Endodermal cell (in vitro differentiated cells): ENCODE measurements around the gene PRELP. TPM values are rescaled to one million over a fixed set of nuclear protein-coding genes. Genes with fewer than 3 reads are reported as not detected.
A peak's percentile ranks its signal among the peaks of the same experiment; 100 is the strongest.

Experiments used
- DNase-seq: peaks from one replicate; pipeline ENCODE4 v3.0.0-alpha.2; 2017
- H3K27ac ChIP-seq: 2 replicates; pipeline ENCODE4 v1.5.1; 2013; ENCODE audit warnings: mild to moderate bottlenecking, low read depth, low read length, moderate library complexity
- H3K27me3 ChIP-seq: 2 replicates; pipeline ENCODE4 v1.6.1; 2013; ENCODE audit warnings: mild to moderate bottlenecking, low read length, moderate library complexity; ENCODE audit not compliant: insufficient read depth, control insufficient read depth, poor library complexity, severe bottlenecking
- H3K36me3 ChIP-seq: 2 replicates; pipeline ENCODE4 v1.7.0; 2013; ENCODE audit warnings: mild to moderate bottlenecking, low read length, moderate library complexity; ENCODE audit not compliant: control insufficient read depth, insufficient read depth
- H3K4me1 ChIP-seq: one replicate; pipeline ENCODE4 v1.7.0; 2013; ENCODE audit warnings: low read length; ENCODE audit not compliant: control insufficient read depth, insufficient read depth
- H3K4me3 ChIP-seq: 2 replicates; pipeline ENCODE4 v1.5.1; 2013; ENCODE audit warnings: mild to moderate bottlenecking, low read length, moderate library complexity
- H3K9ac ChIP-seq: 2 replicates; pipeline ENCODE4 v1.6.1; 2013; ENCODE audit warnings: mild to moderate bottlenecking, low read length, moderate library complexity; ENCODE audit not compliant: poor library complexity, severe bottlenecking; ENCODE audit errors: extremely low read depth
- H3K9me3 ChIP-seq: 2 replicates; pipeline ENCODE4 v1.6.1; 2013; ENCODE audit warnings: mild to moderate bottlenecking, low read length, moderate library complexity; ENCODE audit not compliant: control insufficient read depth
- H3K27ac Mint-ChIP-seq: 2 replicates; pipeline ENCODE4 v1.8.0; 2020; ENCODE audit warnings: mixed read lengths
- H3K27me3 Mint-ChIP-seq: 2 replicates; pipeline ENCODE4 v1.8.0; 2021; ENCODE audit warnings: mild to moderate bottlenecking, mixed read lengths; ENCODE audit not compliant: insufficient read depth
- H3K36me3 Mint-ChIP-seq: 2 replicates; pipeline ENCODE4 v1.8.0; 2020; ENCODE audit warnings: low read depth, mixed read lengths
- H3K4me1 Mint-ChIP-seq: 2 replicates; pipeline ENCODE4 v1.8.0; 2020; ENCODE audit warnings: mixed read lengths
- H3K4me3 Mint-ChIP-seq: 2 replicates; pipeline ENCODE4 v1.8.0; 2020; ENCODE audit warnings: mild to moderate bottlenecking, moderate library complexity, mixed read lengths
- H3K9me3 Mint-ChIP-seq: 2 replicates; pipeline ENCODE4 v1.8.0; 2020; ENCODE audit warnings: mild to moderate bottlenecking, mixed read lengths
- CTCF ChIP-seq: fragments of 200-600 bp; sonication (generic); conservative IDR thresholded peaks from 2 replicates; pipeline ENCODE4 v1.5.0; 2021; ENCODE audit warnings: antibody characterized with exemption, mild to moderate bottlenecking
- WGBS, 2 experiments: methylation state at CpG; one replicate each; pipeline versions ENCODE4 v1.1.5 to v1.1.7; 2013; ENCODE audit warnings: missing lambda C conversion rate in 2 of 2, mixed read lengths in 1 of 2; ENCODE audit not compliant: insufficient coverage in 1 of 2, insufficient read length in 1 of 2; 5-methylcytosine and 5-hydroxymethylcytosine counted together
- total RNA-seq, 2 donors: library from RNA; stranded (reverse); fragmentation: NEBNext Ultra II Directional in 1 of 2; extraction: Animal tissue kit (Norgen Biotek cat#: 25700) in 1 of 2; gene quantifications; 2 replicates in 1 of 2; 3 replicates in 1 of 2; pipeline ENCODE4 v1.2.1, GENCODE V29; 2021

PRELP gene
- total RNA-seq, 2 donors from 2014 or later = 0.66 to 3.9 TPM

- H3K27me3 ChIP-seq = peaks cover 12% of the 10 kb centered on the region
- H3K9me3 ChIP-seq = no peaks in the 10 kb centered on the region
- no peaks in the 10 kb centered on the region for H3K36me3 Mint-ChIP-seq
- no peak overlapping the region for H3K4me3 ChIP-seq
- TF ChIP-seq CTCF = no peak
- peak overlapping the region; percentile 40 for H3K4me3 Mint-ChIP-seq
- H3K27me3 Mint-ChIP-seq = peaks cover 35% of the 10 kb centered on the region
- peaks cover 55% of the 10 kb centered on the region for H3K4me1 Mint-ChIP-seq
- H3K27ac Mint-ChIP-seq = peak overlapping the region; percentile 1
- WGBS, 2 experiments = 48 to 64% methylated on average over 4 to 9 of the region's 9 CpGs
- peak; percentile 56 for DNase-seq
- H3K9ac ChIP-seq = no peak overlapping the region
- H3K36me3 ChIP-seq = no peaks in the 10 kb centered on the region
- H3K4me1 ChIP-seq = peaks cover 17% of the 10 kb centered on the region
- no peaks in the 10 kb centered on the region for H3K9me3 Mint-ChIP-seq
- peak overlapping the region; percentile 9 for H3K27ac ChIP-seq
Observed at GRCh38 chr1:203513585-203514031, 38.0 kb downstream of the PRELP start.

- H3K36me3 ChIP-seq = no peaks in the 10 kb centered on the region
- Mint-ChIP-seq H3K9me3 (no peaks in the 10 kb centered on the region), H3K27ac (no peak overlapping the region), H3K36me3 (no peaks in the 10 kb centered on the region), H3K4me3 (no peak overlapping the region), H3K4me1 (peaks cover 63% of the 10 kb centered on the region), H3K27me3 (peaks cover 51% of the 10 kb centered on the region)
- TF ChIP-seq CTCF = no peak
- peak; percentile 44 for DNase-seq
- H3K27ac ChIP-seq = peak overlapping the region; percentile 95
- H3K4me1 ChIP-seq = peaks cover 21% of the 10 kb centered on the region
- H3K9ac ChIP-seq = no peak overlapping the region
- H3K4me3 ChIP-seq = no peak overlapping the region
- 76 to 93% methylated on average over 5 to 9 of the region's 9 CpGs for WGBS, 2 experiments
- peaks cover 12% of the 10 kb centered on the region for H3K27me3 ChIP-seq
- H3K9me3 ChIP-seq = no peaks in the 10 kb centered on the region
Observed at GRCh38 chr1:203516184-203516583, 40.6 kb downstream of the PRELP start.

DNA sequence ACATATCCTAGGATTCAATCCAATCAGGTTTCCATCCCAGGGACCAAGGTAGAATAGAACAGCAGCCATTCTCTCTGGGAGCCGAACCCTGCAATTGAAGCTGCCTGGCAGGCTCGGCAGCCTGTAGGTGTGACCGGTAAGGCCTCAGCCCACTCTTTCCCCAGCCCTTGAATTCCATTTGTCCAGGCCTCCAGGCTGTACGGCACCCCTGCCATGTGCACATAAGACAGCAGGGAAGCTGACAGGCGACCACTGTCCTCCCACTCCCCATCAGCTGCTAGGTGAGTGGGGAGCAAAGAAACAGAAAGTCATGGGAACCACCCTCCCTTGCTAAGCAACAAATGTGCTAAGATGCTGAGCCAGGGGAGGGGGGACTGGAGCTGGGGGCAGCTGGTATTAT, 41.3 kb downstream of the PRELP start:
- peaks cover 12% of the 10 kb centered on the region for H3K27me3 ChIP-seq
- H3K4me3 ChIP-seq = no peak overlapping the region
- Mint-ChIP-seq H3K27ac (no peak overlapping the region), H3K36me3 (no peaks in the 10 kb centered on the region), H3K27me3 (peaks cover 55% of the 10 kb centered on the region), H3K4me3 (no peak overlapping the region), H3K9me3 (no peaks in the 10 kb centered on the region), H3K4me1 (peaks cover 61% of the 10 kb centered on the region)
- H3K4me1 ChIP-seq = peaks cover 21% of the 10 kb centered on the region
- H3K27ac ChIP-seq = peak overlapping the region; percentile 95
- peak; percentile 47 for DNase-seq
- WGBS, 2 experiments = 0 to 67% methylated on average over 1 to 5 of the region's 5 CpGs
- H3K9ac ChIP-seq = no peak overlapping the region
- no peaks in the 10 kb centered on the region for H3K36me3 ChIP-seq
- no peaks in the 10 kb centered on the region for H3K9me3 ChIP-seq
- no peak for TF ChIP-seq CTCF
